Lung (tissue), 12 donors: ENCODE data around the gene MYDGF. TPM values are rescaled to one million over a fixed set of nuclear protein-coding genes. Genes with fewer than 3 reads are reported as not detected.

Experiments
- ATAC-seq: fragments of 200-7000 bp; cut with Tn5 transposase; one replicate; pipeline ENCODE4 v1.9.1; 2020; ENCODE audit warnings: moderate number of reproducible peaks; ENCODE audit not compliant: insufficient read depth, low FRiP score
- DNase-seq, 3 donors: peaks; one replicate each; pipeline ENCODE4 v3.0.0-alpha.2; 2013 to 2017
- H3K27ac ChIP-seq, 2 donors: one replicate each; pipeline ENCODE4 v1.5.1; 2013; ENCODE audit warnings: mild to moderate bottlenecking in 2 of 2, moderate library complexity in 2 of 2, control low read depth in 1 of 2, inconsistent platforms in 1 of 2, low read depth in 1 of 2, low read length in 1 of 2
- H3K27me3 ChIP-seq, 3 donors: one replicate each; pipeline ENCODE4 v1.5.1; 2013; ENCODE audit warnings: low read length in 2 of 3; ENCODE audit not compliant: control insufficient read depth in 3 of 3, insufficient read depth in 3 of 3
- H3K36me3 ChIP-seq, 4 donors: one replicate each; pipeline ENCODE4 v1.5.1; 2013; ENCODE audit warnings: low read length in 4 of 4, mild to moderate bottlenecking in 1 of 4, moderate library complexity in 1 of 4; ENCODE audit not compliant: control insufficient read depth in 4 of 4, insufficient read depth in 4 of 4
- H3K4me1 ChIP-seq, 5 donors: one replicate each; pipeline ENCODE4 v1.5.1; 2013; ENCODE audit warnings: low read length in 5 of 5, mild to moderate bottlenecking in 2 of 5, moderate library complexity in 1 of 5; ENCODE audit not compliant: control insufficient read depth in 5 of 5, insufficient read depth in 5 of 5
- H3K4me3 ChIP-seq: one replicate; pipeline ENCODE4 v1.5.1; 2013; ENCODE audit warnings: mild to moderate bottlenecking, control low read depth, moderate library complexity
- H3K9ac ChIP-seq, 2 donors: one replicate each; pipeline ENCODE4 v1.5.1; 2013; ENCODE audit warnings: low read length in 2 of 2, control low read depth in 1 of 2; ENCODE audit not compliant: insufficient read depth in 1 of 2
- H3K9me3 ChIP-seq, 4 donors: one replicate each; pipeline ENCODE4 v1.5.1; 2013; ENCODE audit warnings: low read length in 3 of 4, mild to moderate bottlenecking in 1 of 4, moderate library complexity in 1 of 4; ENCODE audit not compliant: control insufficient read depth in 4 of 4, insufficient read depth in 3 of 4
- CTCF ChIP-seq: IDR thresholded peaks from 2 replicates; pipeline ENCODE4 v1.5.1; 2012; ENCODE audit warnings: mild to moderate bottlenecking; ENCODE audit errors: control extremely low read depth, extremely low read depth
- WGBS, 2 donors: extraction: QIAGEN DNeasy Blood & Tissue Kit; methylation state at CpG; one replicate each; pipeline ENCODE4 v1.1.7; 2013; 5-methylcytosine and 5-hydroxymethylcytosine counted together
- polyA plus RNA-seq, 2 donors: library from polyadenylated mRNA; stranded (reverse); fragments of 200-250 nt; gene quantifications; one replicate each; pipeline ENCODE4 v1.2.1, GENCODE V29; 2013
- total RNA-seq, 2 donors: library from RNA; depleted of rRNA in 1 of 2; stranded (reverse); fragments of >200 nt in 1 of 2; gene quantifications; one replicate each; pipeline ENCODE4 v1.2.1, GENCODE V29; 2014 to 2021
- donor health status: control.
- donor health status: control.
- donor health status: Bipolar disorder and iron deficiency.
- donor health status: healthy.
- donor health status: DM: yes; HTN: yes; CAD: no.

The MYDGF gene
- total and polyA plus RNA-seq, 4 donors = 70.4 to 280 (median 142) TPM

- 90 to 96% methylated on average over 4 of the region's 4 CpGs for WGBS, 2 donors
- no peak overlapping the region for H3K27ac ChIP-seq
These were observed 9.1 kb downstream of the MYDGF start for GRCh38 chr19:4660993-4661392.

GRCh38 chr19:4660181-4660791 is 9.9 kb downstream of the MYDGF start:
- ATAC-seq (no peak), DNase-seq (no peak)
- H3K36me3 ChIP-seq = peaks cover 22 to 75% (median 41%) of the 10 kb centered on the region in 4 donors
- no peaks in the 10 kb centered on the region for H3K27me3 ChIP-seq
- H3K9me3 ChIP-seq = peaks cover 0 to 9% (median 4%) of the 10 kb centered on the region in 4 donors
- TF ChIP-seq CTCF = no peak
- no peak overlapping the region for H3K27ac ChIP-seq
- WGBS, 2 donors = 85 to 89% methylated on average over 15 of the region's 15 CpGs
- H3K4me3 ChIP-seq = no peak overlapping the region
- H3K4me1 ChIP-seq = no peaks in the 10 kb centered on the region
- H3K9ac ChIP-seq = no peak overlapping the region

More at GRCh38 chr19:4660993-4661392, 9.1 kb downstream of the MYDGF start:
- peaks cover 22 to 76% (median 42%) of the 10 kb centered on the region in 4 donors for H3K36me3 ChIP-seq
- H3K27me3 ChIP-seq = no peaks in the 10 kb centered on the region
- no peaks in the 10 kb centered on the region for H3K4me1 ChIP-seq
- DNase-seq = no peak
- TF ChIP-seq CTCF = no peak
- no peak for ATAC-seq
- no peak overlapping the region for H3K9ac ChIP-seq
- peaks cover 0 to 9% (median 4%) of the 10 kb centered on the region in 4 donors for H3K9me3 ChIP-seq
- H3K4me3 ChIP-seq = no peak overlapping the region

GRCh38 chr19:4657835-4658234 is 12.3 kb downstream of the MYDGF start:
- no peak for DNase-seq
- H3K4me1 ChIP-seq = no peaks in the 10 kb centered on the region
- H3K9me3 ChIP-seq = peaks cover 0 to 9% (median 4%) of the 10 kb centered on the region in 4 donors
- H3K27ac ChIP-seq = no peak overlapping the region
- TF ChIP-seq CTCF = no peak
- WGBS, 2 donors = 93 to 97% methylated on average over 8 of the region's 8 CpGs
- peaks cover 19 to 63% (median 36%) of the 10 kb centered on the region in 4 donors for H3K36me3 ChIP-seq
- no peaks in the 10 kb centered on the region for H3K27me3 ChIP-seq
- no peak for ATAC-seq
- H3K4me3 ChIP-seq = no peak overlapping the region
- no peak overlapping the region for H3K9ac ChIP-seq

GRCh38 chr19:4657262-4657661 is 12.9 kb downstream of the MYDGF start:
- DNase-seq (no peak), ATAC-seq (no peak)
- H3K9ac ChIP-seq = no peak overlapping the region
- no peak overlapping the region for H3K4me3 ChIP-seq
- 80 to 87% methylated on average over 14 of the region's 14 CpGs for WGBS, 2 donors
- H3K36me3 ChIP-seq = peaks cover 14 to 59% (median 36%) of the 10 kb centered on the region in 4 donors
- peaks cover 0 to 9% (median 4%) of the 10 kb centered on the region in 4 donors for H3K9me3 ChIP-seq
- no peak for TF ChIP-seq CTCF
- H3K27me3 ChIP-seq = no peaks in the 10 kb centered on the region
- H3K4me1 ChIP-seq = no peaks in the 10 kb centered on the region
- no peak overlapping the region for H3K27ac ChIP-seq
